G401 (cell line): ENCODE data around the gene ARRDC2. TPM values are rescaled to one million over a fixed set of nuclear protein-coding genes. Genes with fewer than 3 reads are reported as not detected.
A peak's percentile ranks its signal among the peaks of the same experiment; 100 is the strongest.

Experiments
- DNase-seq: peaks from one replicate; pipeline ENCODE4 v3.0.0-alpha.2; 2015; ENCODE audit warnings: low spot score
- in situ Hi-C: cut with HindIII; loops from 2 replicates; pipeline ENCODE4 v1.10.0; 2016; ENCODE audit warnings: low sequenced_read_pairs, mixed read lengths
- total RNA-seq: library from RNA; depleted of rRNA; stranded (reverse); fragments of >200 nt; shearing (Covaris generic); gene quantifications from 2 replicates; pipeline ENCODE4 v1.2.3, GENCODE V29; 2014; rRNA removed

The ARRDC2 gene
- total RNA-seq, 1 experiment from 2014 or later: 19.1 TPM

DNA sequence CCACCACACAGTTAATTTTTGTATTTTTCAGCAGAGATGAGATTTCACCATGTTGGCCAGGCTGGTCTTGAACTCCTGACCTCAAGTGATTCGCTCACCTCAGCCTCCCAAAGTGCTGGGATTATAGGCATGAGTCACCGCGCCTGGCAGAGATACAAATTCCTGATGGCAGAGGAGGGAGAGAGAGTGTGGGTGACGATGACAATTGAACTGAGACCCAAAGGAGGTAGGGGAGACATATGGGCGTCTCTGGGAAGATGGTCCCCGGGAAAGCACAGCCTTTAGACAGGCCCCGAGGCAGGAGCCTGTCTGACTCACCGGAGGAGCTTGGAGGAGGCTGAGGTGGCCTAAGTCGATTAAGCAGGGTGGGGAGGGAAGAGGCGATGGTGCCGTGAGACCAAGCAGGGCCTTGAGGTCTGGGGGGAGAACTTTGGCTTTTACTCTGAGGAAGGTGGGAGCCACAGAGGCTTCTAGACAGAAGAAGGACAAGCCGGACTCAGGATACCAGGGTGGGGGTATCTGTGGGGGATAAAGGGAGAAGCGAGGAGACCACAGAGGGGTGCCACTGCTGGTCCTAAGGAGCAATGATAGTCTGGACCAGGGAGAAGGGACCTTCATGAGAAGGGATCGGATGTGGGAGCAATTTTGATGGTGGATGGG, 38.2 kb downstream of the ARRDC2 start:
- in situ Hi-C loops: no loop called here
- no peak for DNase-seq

DNA sequence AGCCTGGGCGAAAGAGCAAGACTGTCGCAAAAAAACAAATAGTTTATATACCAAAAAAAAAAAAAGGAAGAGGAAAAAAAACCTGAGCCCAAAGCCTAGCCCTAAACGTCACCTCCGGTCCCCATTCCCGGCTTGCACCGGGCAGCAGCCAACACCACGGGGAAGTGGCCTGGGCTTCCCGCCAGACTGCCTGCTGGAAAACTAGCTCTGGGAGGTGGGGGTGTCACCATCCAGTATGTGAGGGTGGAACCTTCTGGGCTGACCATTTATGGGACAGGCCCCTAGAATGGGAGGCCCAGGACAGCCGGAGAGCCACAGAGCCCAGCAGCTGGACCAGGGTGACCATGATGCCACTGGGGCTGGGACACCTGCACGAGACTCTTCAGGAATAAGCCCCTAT, 41.4 kb downstream of the ARRDC2 start:
- in situ Hi-C loops: no loop called here

DNA sequence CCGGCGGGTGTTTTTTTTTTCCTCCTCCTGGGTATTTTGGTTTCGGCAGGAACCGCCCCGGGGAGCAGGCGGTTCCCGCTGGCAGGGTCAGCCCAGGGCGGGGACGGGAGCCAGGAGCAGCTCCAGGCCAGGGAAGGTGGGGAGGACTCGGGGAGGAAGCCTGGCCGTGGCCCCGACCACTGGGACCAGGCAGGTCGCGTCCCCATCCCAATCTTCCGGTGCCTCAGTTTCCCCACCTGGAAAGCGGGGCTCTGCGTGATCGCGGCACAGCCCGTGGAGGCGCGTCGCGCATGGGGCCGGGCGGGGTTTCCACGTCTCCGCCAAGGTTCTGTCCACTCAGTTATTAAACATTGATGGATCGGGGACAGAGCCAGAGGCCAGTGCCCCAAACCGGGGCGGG, 43.9 kb downstream of the ARRDC2 start:
- in situ Hi-C loops: no loop called here

More for the DNA sequence above, 41.4 kb downstream of the ARRDC2 start:
- peak; percentile 8 for DNase-seq

DNA sequence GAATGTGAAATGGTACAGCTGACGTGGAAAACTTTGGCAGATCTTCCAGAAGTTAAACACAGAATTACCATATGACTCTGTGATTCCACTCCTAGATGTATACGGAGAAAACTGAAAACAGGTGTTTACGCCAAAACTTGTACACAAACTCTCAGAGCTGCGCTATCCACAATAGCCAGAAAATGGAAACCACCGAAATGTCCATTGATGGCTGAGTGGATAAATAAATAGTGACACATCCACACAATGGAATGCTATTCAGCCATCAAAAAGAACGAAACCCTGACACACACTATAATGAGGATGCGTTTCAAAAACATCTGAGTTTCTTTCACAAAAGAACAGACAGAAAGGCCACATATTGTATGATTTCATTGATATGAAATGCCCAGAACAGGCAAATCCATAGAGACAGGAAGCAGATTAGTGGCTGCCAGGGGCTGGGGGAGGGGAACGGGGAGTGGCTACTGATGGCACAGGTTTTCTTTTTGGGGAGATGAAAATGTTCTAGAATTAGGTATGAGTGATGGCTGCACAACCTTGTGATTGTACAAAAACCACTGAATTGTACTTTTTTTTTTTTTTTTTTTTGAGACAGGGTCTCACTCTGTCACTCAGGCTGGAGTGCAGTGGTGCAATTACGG, 45.7 kb downstream of the ARRDC2 start:
- in situ Hi-C loops: no loop called here
- DNase-seq: no peak

More for the DNA sequence above, 43.9 kb downstream of the ARRDC2 start:
- DNase-seq: no peak

DNA sequence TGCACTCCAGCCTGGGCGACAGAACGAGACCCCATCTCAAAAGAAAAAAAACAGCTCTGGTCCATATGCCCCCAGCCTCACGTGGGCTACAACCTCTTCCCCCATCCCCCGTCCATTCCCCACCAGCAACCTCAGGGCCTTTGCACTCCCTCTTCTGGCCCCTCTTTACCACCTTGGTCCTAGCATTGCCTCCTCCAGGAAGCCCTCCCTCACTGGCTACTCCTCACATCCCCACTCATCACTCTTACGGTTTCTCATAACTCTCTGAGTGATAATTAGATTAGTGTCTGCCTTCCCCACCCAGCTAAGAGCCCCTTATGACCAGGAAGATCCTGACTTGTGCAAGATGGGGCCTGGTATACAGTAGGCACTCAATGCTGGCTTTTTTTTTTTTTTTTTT, 48.0 kb downstream of the ARRDC2 start:
- in situ Hi-C loops: no loop called here
- no peak for DNase-seq

DNA sequence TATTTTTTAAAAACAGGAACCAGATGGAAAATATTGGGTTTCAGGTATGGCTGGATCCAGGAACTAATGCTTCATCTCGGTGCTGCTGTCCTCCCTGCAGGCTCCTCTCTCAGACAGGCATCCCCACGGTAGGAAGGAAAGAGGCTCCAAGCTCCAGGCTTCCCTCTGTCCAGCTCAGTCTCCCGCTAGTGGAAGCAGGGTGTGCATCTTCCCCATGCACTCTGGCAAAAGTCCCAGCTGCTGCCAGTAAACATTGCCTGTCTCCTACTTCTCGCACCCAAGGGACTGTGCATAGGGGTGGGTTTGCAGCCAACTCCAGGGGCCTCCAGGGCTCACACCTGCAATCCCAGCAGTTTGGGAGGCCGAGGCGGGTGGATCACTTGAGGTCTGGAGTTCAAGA, 49.6 kb downstream of the ARRDC2 start:
- no peak for DNase-seq
- in situ Hi-C loops: no loop called here

DNA sequence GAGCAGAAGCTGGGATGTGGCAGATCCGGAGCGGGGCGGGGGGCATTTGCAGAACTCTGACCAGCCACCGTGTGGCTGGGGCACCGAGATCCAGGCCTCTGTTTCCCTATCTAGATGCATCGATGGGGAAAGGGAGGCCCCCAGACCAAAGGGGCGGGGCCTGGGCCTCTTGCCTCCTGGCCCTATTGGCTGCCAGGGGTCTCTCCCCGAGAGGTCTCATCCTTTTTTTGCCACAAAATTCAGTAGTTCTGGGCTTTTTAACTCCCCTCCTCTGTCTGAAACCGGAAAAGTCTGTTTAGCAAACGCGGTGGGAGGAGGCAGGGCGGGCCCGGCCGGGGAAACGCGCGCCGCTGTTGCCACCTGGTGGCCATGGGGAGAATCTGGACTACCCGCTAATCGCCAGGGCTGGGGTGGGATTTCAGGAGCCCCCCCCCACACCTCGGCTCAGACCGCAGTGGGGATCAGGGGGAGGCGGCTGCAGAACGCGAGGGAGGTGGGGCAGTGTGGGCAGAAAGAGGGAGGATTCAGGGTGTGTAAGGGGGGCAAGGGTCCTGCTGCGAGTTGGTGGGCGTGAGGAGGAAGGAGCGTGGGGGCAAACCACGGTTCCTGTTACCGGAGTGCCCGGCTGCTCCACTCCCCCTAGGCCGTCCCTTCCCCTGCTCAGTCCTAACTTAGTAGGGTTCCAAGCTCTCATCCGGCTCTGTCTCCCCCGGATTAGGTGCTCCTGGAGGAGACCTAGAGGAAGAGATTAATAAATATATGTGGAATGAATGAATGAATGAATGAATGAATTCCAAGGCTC, 50.4 kb downstream of the ARRDC2 start:
- in situ Hi-C loops: no loop called here
- peak; percentile 57 for DNase-seq

DNA sequence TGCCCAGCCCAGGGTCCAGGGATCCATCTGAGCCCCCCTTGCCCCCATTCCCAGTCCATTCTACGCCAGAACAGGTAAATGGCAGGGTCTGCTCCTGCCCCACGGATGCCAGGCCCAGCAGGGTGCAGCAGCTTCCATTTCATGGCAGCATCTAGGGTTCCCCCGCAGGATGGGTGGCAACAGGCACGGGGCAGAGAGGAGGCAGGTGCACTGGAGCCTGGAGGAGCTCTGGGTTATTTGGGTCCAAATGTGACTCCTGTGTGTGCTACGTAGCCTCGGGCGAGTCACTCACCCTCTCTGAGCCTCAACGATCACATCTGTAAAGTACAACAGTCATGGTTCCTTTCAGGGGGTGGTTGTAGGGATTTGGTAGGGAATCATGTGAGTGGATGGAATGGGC, 51.3 kb downstream of the ARRDC2 start:
- DNase-seq: no peak
- in situ Hi-C loops: no loop called here

DNA sequence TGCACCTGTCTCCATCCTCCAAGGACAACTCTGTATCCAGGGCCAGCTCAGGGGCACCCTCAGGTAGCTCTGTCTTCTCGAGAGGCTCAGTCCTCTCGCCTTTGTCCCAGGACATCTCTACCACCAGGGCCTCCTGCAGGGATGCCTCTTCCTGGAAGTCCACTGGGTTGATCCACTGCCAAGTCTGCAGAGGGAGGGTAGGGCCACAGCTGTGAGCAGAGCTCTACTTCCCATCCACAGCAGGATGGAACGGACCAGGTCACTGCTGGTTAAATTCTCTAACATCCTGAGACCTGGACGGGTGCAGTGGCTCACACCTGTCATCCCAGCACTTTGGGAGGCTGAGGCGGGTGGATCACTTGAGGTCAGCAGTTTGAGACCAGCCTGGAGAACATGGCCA, 51.9 kb downstream of the ARRDC2 start:
- in situ Hi-C loops: no loop called here
- no peak for DNase-seq

DNA sequence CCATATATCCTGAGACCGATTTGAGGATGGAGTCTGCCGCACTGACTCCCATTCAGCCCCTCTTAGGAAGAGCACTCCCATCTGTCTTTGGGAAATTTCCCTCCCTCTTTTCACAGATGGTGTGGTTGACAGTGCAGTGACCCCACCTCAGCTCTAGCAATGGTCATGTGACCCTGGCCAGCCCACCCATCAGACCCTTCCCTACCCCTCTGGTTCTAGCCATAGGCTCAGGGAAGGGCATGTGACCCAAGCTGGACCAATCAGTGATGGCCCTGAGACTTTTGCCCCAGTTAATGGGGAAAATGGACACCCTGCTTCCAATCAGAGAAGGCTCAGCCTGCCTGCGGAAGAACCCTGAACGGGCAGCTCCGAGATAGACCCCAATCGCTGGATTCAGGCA, 52.5 kb downstream of the ARRDC2 start:
- in situ Hi-C loops: no loop called here
- DNase-seq: no peak

DNA sequence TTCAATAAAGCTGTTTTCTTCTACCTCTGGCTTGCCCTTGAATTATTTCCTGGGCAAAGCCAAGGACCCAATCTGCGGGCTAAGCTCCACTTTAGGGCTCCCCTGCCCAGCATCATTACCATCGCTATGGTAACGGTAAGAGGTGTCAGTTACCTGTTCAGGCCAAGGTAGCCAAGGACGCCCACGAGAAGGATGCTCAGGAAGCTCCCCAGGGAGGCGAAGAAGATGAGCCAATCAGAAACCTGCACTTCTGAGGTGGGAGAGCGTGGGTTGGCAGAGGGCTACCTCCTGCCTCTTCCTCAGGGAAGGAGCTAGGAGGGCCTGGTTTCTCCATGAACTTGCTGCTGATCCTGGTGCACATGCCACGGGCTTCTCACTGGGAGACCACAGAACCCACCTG, 54.1 kb downstream of the ARRDC2 start:
- no peak for DNase-seq
- in situ Hi-C loops: no loop called here

DNA sequence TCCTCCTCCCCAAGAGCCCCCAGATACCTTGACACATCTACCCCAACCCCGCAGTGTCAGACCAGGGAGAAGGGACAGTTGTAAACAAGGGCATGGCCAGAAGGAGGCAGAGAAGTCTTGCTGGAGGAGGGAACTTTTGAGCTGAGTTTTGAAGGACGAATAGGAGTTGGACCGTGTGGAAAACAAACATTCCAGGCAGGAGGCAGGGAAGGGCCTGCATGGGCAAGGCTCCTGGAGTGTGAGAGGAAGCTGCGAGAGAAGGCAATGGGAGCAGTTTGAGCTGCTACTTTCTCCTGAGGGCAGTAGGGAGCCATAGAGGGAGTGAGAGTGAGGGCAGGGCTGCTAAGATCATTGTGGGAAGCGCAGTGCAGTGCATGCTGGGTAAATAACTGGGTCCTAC, 55.5 kb downstream of the ARRDC2 start:
- in situ Hi-C loops: no loop called here
- peak; percentile 30 for DNase-seq

Other genes starting within 250 kb of the ARRDC2 start
- not detected in 2 replicates for gene B3GNT3, start 213.0 kb upstream of the ARRDC2 start, total RNA-seq
- not detected in 2 replicates for gene INSL3, start 186.7 kb upstream of the ARRDC2 start, total RNA-seq
- 3.2 and 4.6 TPM in 2 replicates for gene JAK3, start 160.2 kb upstream of the ARRDC2 start, total RNA-seq
- 1,064 and 1,396 TPM in 2 replicates for gene RPL18A, start 148.3 kb upstream of the ARRDC2 start, total RNA-seq
- gene SLC5A5, start 136.2 kb upstream of the ARRDC2 start, total RNA-seq: 3.2 and 6.5 TPM in 2 replicates
- 181 and 230 TPM in 2 replicates for gene CCDC124, start 75.2 kb upstream of the ARRDC2 start, total RNA-seq
- 13.2 and 16.0 TPM in 2 replicates for gene KCNN1, start 41.1 kb upstream of the ARRDC2 start, total RNA-seq
- gene IL12RB1, start 78.8 kb downstream of the ARRDC2 start, total RNA-seq: not detected in 2 replicates
- 1.2 and 2.6 TPM in 2 replicates for gene MAST3, start 89.6 kb downstream of the ARRDC2 start, total RNA-seq
- 7.9 and 31.5 TPM in 2 replicates for gene PIK3R2, start 145.0 kb downstream of the ARRDC2 start, total RNA-seq
- 77.6 and 103 TPM in 2 replicates for gene IFI30, start 165.6 kb downstream of the ARRDC2 start, total RNA-seq
- gene MPV17L2, start 185.0 kb downstream of the ARRDC2 start, total RNA-seq: 30.4 and 67.0 TPM in 2 replicates
- 0.14 and 2.0 TPM in 2 replicates for gene RAB3A, start 195.9 kb downstream of the ARRDC2 start, total RNA-seq
- 11.1 and 17.0 TPM in 2 replicates for gene PDE4C, start 218.3 kb downstream of the ARRDC2 start, total RNA-seq